ENCODE measurements around the gene PRSS27. TPM values are rescaled to one million over a fixed set of nuclear protein-coding genes. Genes with fewer than 3 reads are reported as not detected.
A peak's percentile ranks its signal among the peaks of the same experiment; 100 is the strongest.

PRSS27 gene
- total and polyA plus RNA-seq, 2 experiments from 2014 or later, result 12.1 to 17.0 TPM

DNA sequence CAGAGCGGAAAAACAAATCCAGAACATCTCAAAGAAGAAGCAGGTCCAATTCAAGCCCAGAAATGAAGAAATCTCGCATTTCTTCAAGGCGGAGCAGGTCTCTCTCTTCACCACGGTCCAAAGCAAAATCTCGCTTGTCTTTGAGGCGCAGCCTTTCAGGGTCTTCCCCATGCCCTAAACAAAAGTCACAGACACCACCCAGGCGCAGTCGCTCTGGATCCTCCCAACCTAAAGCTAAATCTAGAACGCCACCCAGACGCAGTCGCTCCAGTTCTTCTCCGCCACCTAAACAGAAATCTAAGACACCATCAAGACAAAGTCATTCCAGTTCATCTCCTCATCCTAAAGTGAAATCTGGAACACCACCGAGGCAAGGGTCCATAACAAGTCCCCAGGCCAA is 42.7 kb upstream of the PRSS27 start:
- TF ChIP-seq, protein P1, sequence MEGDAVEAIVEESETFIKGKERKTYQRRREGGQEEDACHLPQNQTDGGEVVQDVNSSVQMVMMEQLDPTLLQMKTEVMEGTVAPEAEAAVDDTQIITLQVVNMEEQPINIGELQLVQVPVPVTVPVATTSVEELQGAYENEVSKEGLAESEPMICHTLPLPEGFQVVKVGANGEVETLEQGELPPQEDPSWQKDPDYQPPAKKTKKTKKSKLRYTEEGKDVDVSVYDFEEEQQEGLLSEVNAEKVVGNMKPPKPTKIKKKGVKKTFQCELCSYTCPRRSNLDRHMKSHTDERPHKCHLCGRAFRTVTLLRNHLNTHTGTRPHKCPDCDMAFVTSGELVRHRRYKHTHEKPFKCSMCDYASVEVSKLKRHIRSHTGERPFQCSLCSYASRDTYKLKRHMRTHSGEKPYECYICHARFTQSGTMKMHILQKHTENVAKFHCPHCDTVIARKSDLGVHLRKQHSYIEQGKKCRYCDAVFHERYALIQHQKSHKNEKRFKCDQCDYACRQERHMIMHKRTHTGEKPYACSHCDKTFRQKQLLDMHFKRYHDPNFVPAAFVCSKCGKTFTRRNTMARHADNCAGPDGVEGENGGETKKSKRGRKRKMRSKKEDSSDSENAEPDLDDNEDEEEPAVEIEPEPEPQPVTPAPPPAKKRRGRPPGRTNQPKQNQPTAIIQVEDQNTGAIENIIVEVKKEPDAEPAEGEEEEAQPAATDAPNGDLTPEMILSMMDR (IDR thresholded peaks at IDR 0.05; ENCODE audit: low read depth, low read length), result no peak
- no peak for DNase-seq (ENCODE audit: low read depth in 1 of 2, low spot score in 1 of 2)
- Histone ChIP-seq H3K4me1 (ENCODE audit: low read depth) (no peaks in the 10 kb centered on the region), H3K36me3 (peaks cover 99% of the 10 kb centered on the region), H3K4me3 (no peak overlapping the region), H3K9me3 (ENCODE audit: low read depth) (no peaks in the 10 kb centered on the region), H3K27me3 (peaks cover 4% of the 10 kb centered on the region), H3K27ac (no peak overlapping the region)

DNA sequence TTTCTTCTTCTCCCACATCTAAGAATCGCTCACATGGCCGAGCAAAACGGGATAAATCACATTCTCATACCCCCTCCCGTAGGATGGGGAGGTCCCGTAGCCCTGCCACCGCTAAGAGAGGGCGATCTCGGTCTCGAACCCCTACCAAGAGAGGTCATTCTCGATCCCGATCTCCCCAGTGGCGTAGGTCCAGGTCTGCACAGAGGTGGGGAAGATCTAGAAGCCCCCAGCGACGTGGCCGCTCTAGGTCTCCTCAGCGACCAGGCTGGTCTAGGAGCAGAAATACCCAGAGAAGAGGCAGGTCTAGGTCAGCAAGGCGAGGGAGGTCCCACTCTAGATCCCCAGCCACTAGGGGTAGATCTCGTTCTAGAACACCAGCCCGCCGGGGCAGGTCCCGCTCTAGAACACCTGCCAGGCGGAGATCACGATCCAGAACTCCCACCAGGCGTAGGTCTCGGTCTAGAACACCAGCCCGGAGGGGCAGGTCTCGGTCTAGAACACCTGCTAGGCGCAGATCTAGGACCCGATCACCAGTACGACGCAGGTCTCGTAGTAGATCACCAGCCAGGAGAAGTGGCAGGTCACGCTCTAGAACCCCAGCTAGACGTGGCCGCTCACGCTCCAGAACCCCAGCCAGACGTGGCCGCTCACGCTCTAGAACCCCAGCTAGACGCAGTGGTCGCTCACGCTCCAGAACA is 42.0 kb upstream of the PRSS27 start:
- TF ChIP-seq, protein P1 (IDR thresholded peaks at IDR 0.05; ENCODE audit: low read depth, low read length), result no peak
- H3K27me3 ChIP-seq, result peaks cover 4% of the 10 kb centered on the region
- no peak for DNase-seq (ENCODE audit: low read depth in 1 of 2, low spot score in 1 of 2)
- no peaks in the 10 kb centered on the region for H3K4me1 ChIP-seq (ENCODE audit: low read depth)
- no peak overlapping the region for H3K27ac ChIP-seq
- H3K4me3 ChIP-seq, result no peak overlapping the region
- H3K36me3 ChIP-seq, result peaks cover 99% of the 10 kb centered on the region
- no peaks in the 10 kb centered on the region for H3K9me3 ChIP-seq (ENCODE audit: low read depth)

DNA sequence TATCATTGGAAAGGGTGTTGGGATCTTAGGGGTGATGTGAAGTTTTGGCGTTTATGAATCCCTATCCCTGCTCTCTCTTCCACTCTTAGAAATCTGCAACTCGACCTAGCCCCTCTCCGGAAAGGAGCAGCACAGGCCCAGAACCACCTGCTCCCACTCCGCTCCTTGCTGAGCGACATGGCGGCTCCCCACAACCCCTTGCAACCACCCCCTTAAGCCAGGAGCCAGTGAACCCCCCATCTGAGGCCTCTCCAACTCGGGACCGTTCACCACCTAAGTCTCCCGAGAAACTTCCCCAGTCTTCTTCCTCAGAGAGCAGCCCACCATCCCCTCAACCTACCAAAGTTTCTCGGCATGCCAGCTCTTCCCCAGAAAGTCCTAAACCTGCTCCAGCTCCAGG is 41.4 kb upstream of the PRSS27 start:
- Histone ChIP-seq H3K4me1 (ENCODE audit: low read depth) (no peaks in the 10 kb centered on the region), H3K4me3 (no peak overlapping the region), H3K27ac (no peak overlapping the region), H3K27me3 (peaks cover 4% of the 10 kb centered on the region), H3K9me3 (ENCODE audit: low read depth) (no peaks in the 10 kb centered on the region), H3K36me3 (peaks cover 93% of the 10 kb centered on the region)
- no peak for DNase-seq (ENCODE audit: low read depth in 1 of 2, low spot score in 1 of 2)
- TF ChIP-seq, protein P1 (IDR thresholded peaks at IDR 0.05; ENCODE audit: low read depth, low read length), result no peak

DNA sequence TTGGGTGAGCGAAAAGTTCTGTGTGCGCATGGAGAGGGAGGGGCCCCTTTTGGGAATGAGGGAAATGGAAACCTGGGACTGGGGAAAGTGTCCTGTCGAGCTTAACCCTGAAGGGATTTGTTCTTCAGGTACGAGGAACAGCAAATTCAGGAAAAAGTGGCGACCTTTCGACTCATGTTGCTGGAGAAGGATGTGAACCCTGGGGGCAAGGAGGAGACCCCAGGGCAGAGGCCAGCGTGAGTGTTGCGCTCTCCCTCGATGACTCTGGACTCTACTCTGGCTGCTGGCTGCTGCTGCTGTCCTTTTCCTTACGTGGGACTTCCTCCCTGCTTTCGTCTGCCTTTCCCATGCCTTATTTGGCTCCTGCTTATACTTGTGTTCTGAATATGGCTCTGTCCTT is 37.3 kb upstream of the PRSS27 start:
- Histone ChIP-seq H3K36me3 (peaks cover 52% of the 10 kb centered on the region), H3K27me3 (peaks cover 2% of the 10 kb centered on the region), H3K27ac (no peak overlapping the region), H3K9me3 (ENCODE audit: low read depth) (no peaks in the 10 kb centered on the region), H3K4me3 (no peak overlapping the region), H3K4me1 (ENCODE audit: low read depth) (peaks cover 17% of the 10 kb centered on the region)
- TF ChIP-seq, protein P1 (IDR thresholded peaks at IDR 0.05; ENCODE audit: low read depth, low read length), result no peak
- DNase-seq (ENCODE audit: low read depth in 1 of 2, low spot score in 1 of 2), result no peak

DNA sequence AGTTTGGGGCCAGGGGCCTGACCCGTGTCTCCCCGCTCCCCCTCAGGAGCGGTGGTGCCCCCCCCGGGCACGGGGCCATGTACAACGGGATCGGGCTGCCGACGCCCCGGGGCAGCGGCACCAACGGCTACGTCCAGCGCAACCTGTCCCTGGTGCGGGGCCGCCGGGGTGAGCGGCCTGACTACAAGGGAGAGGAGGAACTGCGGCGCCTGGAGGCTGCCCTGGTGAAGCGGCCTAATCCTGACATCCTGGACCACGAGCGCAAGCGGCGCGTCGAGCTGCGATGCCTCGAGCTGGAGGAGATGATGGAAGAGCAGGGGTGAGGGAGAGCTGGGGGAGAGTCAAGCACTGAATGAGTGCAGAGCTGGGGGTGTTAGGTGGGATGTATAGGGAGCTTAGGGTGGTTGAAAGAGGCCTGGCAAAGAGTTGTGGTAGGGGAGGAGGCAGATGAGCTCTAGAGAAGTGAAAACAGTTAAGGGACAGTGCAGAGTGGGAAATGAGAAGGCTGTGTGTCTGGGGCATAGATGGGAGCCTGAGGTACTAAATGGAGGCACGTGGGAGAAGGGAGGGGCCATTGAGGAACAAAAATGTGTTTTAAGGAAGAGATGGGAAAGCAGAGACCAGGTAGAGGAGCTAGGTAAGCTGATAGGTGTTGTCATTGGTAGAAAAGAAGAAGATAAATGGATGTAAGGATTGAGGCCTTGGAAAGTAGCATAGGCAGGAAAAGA is 36.4 kb upstream of the PRSS27 start:
- no peak for DNase-seq (ENCODE audit: low read depth in 1 of 2, low spot score in 1 of 2)
- Histone ChIP-seq H3K4me3 (no peak overlapping the region), H3K27ac (peak overlapping the region; percentile 11), H3K36me3 (peaks cover 43% of the 10 kb centered on the region), H3K4me1 (ENCODE audit: low read depth) (peaks cover 20% of the 10 kb centered on the region), H3K9me3 (ENCODE audit: low read depth) (no peaks in the 10 kb centered on the region), H3K27me3 (no peaks in the 10 kb centered on the region)
- TF ChIP-seq, protein P1 (IDR thresholded peaks at IDR 0.05; ENCODE audit: low read depth, low read length), result no peak
